Kidney glomerular epithelial cell (primary cell): ENCODE data around the gene FBXL3.
"Not testable (repeated sequence)": the region's sequence is repeated elsewhere in the genome, so short reads cannot be mapped to it uniquely, and the experiment has no call there.

Source experiments
- DNase-seq: peaks from one replicate; lab custom pipeline; 2025; lab: John Stamatoyannopoulos, UW

Gene FBXL3

DNA sequence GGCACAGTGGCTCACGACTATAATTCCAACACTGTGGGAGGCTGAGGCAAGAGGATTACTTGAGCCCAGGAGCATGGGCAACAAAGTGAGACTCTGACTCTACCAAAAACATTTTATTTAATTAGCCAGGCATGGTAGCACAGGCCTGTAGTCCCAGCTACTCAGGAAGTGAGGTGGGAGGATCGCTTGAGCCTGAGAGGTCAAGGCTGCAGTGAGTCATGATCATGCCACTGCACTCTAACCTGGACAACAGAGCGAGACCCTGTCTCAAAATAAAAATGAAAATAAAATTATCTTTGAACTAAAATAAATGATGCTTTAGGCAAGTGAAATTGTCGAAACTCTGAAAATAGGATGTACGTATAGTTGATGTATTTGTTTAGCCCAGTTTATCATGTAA lies 43.3 kb downstream of the FBXL3 start:
- no peak for DNase-seq

DNA sequence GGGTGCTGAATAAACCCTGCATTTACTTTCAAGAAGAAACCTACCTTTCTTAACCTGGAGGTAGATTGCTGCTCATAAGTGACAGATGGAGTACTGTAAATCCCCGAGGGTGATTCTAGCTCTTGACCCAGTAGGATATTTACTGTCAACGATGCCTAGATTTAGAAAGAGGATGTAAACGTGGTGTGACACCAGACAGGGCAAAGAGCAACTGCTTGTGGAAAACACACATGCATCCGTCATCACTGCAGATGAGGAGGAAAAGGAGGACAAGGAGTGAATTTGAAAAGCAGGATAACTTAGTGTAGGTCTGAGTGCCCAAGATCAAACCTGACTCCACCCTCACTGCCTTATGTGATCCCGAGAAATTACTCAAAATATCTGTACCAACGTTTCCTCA lies 44.9 kb downstream of the FBXL3 start:
- no peak for DNase-seq

DNA sequence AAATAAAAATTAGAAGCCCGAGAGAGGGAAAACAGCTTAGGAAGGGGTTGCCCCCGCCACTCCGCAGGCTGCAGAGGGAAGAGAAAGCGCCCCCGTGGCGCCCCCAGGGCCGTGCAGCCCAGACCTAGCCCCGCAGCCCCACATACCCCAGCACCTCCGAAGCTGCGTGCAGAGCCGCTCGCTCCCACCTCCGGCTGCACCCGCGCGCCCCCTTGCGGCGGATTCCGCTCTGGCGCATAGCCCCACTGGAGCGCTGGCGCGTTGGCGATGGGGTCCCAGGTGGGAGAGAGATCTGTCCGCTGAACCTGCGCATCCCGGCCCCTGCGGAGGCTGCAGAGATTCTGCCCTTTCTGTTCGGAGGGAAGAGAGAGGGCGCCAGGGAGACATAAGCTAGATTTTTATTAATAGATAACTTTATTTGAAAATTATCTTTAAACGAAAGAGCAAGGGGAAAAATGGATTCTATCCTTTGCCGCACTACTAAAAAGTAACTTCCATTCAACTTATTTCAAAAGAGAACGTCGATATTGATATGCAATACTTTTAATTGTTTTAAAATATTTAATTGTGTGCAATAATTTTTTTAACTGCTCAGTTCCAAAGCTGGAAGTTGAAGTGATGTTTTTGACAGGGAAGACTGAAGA lies 46.8 kb downstream of the FBXL3 start:
- peak; percentile 51 for DNase-seq

DNA sequence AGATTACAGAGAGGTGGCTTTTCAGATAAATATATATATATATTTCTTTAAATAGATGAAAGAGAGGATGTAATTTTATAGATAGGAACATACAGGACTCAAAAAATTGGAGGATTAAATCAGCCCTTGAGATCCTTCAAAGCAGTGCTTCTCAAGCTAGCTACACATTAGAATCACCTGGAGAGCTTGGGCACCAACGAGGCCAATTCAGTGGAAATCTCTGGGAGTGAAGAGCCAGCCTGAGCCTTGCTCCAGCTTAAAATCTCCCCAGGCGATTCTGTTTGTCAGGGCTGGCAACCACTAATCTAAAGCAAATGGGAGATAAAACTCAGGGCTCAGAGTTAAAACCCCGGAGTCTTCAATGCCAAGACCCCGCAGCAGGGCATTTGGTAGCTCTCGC lies 50.0 kb downstream of the FBXL3 start:
- DNase-seq, result no peak

DNA sequence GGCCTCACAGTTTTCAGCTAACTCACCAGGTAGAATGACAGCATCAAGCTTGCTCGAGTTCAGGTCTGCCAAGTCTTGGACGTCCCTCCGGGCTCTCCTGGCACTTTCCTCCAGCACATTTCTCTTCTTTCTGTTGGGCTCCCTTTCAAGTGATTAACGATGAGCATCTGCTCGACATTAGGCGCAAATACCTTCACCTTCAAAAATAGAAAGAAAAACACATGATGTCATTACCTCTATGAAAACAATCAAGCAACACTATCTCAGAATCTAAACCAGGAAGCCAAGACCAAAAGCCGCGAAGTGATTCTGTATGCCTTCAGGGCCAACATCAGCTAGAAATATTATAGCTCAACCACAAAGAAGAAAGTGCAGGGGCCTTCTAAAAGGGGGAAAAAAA lies 50.5 kb downstream of the FBXL3 start:
- peak; percentile 35 for DNase-seq

DNA sequence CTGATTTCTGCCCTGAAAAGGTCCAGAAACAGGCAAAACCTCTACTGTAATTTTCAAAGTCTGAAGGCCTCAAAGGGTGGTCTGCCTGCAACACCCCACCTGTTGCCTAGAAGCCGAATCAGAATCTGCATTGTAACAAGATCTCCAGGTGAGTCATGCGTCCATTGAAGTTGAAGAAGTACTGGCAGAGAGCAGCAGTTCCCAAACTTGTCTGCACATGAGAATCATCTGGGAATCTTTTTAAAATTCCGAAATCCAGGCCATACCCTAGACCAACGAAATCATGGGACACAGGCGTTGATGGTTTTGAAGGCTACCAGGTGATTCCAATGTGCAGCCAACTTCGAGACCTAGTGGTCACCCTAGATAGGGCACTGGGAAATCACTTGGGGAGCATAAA lies 51.1 kb downstream of the FBXL3 start:
- no peak for DNase-seq

DNA sequence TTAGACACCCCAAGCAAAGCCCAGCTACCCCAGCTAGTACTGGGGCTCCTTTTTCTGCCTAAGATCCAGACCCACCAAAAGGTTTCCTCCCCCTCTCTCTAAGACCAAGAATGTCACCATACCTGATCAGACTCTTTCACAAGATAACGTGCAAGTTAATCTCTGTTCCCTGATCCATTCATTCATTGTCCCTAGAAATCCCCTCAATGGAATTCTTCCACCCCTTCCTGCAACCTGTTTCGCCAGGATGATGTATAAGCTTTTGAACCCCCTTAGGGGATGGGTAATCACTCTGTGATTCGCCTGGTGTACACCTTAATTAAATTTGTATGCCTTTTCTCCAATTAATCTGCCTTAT lies 52.4 kb downstream of the FBXL3 start:
- DNase-seq, result no peak

DNA sequence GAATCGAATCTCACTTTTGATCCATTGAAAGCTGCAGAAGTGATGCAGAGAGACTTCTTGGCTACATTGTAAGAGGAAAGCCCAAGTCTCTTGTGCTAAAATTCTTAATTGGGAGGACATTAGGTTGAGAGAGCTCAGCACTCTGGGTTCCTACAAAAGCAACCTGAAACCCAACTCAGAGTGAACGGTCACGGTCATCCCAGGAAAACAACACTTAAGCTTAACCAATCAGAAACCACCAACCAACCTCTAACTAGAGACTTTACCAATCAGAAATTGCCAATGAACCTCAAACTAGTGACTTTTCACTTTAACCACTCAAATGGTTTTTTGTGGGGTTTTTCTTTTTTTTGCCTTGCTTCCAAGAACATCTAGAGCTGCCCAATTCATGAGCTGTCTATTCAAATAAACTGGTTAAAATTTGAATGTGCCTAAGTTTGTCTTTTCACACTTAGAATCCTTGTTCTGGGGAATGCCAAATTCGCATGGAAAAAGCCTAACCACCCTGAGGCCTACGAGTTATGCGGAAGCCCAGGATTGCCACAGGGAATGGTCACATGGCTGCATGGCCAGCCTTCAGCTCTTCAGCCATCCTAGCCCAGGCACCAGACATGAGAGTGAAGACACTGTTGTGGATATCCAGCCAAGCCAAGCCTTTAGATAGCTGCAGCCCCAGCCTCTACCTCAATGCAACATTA lies 52.9 kb downstream of the FBXL3 start:
- DNase-seq, result no peak

DNA sequence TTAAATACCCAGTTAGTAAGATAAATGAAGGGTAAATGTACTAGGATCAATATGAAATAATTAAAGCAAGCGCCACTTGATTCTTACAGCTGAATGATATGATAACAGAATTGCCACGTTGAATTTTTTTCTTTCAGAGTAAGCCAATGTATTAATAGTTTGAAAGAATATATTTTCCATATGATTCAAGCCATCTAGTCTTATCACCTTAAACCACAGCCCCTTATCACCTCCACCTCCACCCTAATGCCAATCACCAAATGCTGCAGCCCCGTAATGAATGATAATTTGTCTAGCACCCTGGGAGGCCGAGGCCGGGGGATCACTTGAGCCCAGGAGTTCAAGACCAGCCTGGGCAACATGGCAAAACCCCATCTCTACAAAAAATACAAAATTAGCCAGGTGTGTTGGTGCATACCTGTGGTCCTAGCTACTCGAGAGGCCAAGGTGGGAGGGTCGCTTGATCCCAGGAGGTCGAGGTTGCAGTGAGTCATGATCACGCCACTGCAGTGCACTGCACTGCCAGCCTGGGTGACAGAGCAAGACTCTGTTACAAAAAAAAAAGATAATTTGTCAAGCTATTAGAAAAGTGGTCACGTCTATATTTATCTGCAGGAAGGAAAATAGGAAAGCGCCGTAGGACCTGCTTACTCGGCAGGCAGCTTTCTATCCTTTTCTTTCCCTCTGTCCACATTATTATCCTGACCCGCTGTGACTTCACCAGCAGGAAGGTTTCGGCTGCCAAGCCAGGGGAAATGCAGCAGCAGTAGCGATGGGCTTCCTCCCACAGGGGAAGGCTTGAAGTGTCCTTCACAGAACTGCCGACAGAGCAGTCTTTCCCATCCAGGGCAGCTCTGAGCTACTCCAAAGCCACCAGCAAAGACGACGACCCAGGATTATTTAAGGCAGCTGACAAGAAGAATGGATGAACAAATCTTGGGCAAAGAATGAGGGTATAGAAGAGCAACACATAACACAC lies 54.8 kb downstream of the FBXL3 start:
- DNase-seq, result no peak

DNA sequence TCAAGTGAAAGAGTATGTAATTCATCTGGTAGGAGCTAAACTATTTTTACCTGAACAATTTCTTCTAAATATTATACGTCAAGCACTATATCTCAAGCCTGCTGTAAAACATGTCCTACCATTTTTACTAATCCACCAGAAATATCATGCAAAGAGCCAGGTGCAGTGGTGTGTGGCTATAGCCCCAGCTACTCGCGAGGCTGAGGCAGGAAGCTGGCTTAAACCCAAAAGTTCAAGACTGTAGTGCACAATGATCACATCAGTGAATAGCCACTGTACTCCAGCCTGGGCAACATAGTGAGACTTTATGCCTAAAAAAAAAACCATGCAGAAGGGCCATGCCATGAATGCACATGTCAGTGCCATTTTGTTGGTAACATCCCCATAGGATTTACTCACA lies 55.7 kb downstream of the FBXL3 start:
- no peak for DNase-seq

DNA sequence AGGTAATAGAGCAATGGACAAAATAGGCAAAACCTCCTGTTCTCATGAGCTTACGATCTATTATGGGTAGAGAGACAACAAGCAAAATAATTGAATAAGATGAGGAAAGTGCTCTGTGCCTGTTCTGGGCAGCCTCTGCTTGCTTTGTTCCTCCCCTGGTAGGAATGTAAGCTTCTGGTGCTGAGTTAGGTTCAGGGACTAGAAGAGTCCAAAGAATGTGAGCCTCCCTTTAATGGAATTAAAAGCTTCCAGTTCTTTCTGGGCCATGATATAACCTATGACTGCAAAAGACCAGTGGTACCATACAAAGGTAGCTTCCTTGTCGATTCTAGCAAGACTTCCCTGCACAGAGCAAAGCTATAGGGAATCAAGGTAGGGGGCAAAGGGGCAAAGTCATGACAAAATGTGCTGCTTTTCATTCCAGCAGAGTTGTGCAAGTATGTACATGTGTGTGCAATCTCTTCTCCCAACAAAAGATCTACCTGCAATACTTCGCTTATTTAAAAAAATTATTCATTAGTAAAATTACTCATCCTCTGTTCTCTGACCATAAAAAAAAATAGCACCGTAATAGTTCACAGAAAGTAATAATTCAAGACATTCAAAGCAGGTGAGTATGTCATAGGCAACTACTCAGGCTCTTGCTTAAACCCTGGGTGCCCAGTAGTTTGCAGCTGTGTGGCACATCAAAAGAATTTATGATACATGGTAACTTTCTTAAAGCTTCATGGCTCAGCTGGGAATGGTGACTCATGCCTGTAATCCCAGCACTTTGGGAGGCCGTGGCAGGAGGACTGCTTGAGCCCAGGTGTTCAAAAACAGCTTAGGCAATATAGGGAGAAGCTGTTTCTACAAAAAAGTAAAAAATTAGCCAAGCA lies 57.2 kb downstream of the FBXL3 start:
- no peak for DNase-seq

DNA sequence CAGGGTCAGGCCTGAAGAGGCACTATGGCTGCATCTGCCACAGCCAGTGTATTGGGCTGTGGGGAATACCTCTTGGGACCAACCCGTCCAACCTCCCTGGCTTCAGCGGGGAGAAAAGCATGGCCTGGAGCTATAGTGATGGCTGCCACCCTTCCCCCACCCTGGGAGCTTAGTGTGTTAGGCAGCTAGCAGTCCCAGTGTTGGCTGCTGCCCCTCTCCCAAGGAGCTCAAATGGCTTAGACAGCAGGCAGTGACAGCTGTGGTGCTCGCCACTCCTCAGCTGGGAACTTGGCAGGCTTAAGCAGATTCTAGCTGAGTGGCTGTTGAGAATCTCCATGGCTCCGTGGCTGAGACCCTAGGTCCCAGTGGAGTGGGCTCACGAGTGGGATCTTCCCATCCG lies 58.9 kb downstream of the FBXL3 start:
- no peak for DNase-seq

DNA sequence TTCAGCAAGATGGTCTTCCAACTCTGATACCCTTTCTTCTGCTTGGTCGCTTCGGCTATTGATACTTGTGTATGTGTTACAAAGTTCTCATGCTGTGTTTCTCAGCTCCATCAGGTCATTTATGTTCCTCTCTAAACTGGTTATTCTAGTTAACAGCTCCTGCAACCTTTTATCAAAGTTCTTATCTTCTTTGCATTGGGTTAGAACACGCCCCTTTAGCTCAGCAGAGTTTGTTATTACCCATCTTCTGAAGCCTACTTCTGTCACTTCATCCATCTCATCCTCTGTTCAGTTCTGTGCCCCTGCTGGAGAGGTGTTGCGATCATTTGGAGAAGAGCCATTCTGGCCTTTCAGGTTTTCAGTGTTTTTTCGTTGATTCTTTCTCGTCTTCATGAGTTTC lies 59.9 kb downstream of the FBXL3 start:
- DNase-seq, result no peak

DNA sequence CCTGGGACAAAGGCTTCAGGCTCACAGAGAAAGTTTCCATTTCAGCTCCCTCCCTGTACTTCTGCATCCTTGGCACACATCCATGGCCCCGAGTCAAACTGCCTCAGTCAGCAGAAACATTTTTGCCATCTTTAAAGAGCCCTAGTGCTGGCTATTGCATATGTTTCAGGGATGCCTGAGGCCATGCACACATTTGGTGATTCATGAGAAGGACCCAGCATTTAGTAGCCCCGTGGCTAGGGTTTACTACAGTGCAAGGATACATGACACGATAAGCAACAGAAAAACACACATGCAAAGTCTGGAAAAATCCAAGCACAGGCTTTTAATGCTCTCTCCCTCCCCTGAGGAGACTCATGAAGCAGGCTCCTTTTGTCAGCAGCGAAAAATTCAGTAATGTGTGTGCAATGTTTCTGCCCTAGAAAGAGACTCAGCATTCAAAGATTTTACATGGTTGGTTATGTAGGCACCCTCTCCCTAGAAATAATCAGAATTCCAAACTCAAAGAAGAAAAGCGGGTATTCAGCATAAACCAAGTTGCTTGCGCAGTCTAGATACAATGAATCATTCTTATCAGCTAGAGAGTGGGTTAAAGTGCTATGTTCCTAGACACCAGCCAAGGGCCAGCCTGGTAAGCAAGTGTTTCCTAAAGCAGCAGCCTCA lies 61.1 kb downstream of the FBXL3 start:
- no peak for DNase-seq

DNA sequence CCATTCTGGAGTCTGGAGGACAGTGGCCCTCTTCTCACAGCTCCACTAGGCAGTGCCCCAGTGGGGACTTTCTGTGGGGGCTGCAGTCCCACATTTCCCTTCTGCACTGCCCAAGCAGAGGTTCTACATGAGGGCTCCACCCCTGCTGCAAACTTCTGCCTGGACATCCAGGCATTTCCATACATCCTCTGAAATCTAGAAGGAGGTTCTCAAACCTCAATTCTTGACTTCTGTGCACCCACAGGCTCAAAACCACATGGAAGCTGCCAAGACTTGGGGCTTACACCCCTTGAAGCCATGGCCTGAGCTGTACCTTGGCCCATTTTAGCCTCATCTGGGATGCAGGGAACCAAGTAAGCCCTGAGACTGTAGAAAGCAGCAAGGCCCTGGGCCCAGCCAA lies 67.2 kb downstream of the FBXL3 start:
- not testable (repeated sequence) for DNase-seq

DNA sequence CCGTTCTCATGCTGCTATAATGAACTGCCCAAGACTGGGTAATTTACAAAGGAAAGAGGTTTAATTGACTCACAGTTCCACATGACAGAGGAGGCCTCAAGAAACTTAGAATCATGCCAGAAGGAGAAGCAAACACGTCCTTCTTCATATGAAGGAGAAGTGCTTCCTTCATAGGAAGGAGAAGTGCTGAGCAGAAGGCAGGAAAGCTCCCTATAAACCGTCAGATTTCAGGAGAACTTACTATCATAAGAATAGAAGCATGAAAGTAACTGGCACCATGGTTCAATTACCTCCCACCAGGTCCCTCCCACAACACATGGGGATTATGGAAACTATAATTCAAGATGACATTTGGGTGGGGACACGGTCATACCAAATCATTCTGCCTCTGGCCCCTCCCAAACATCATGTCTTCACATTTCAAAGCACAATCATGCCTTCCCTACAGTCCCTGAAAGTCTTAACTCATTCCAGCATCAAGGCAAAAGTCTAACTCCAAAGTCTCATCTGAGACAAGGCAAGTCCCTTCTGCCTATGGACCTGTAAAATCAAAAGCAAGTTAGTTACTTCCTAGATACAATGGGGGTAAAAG lies 68.0 kb downstream of the FBXL3 start:
- no peak for DNase-seq

DNA sequence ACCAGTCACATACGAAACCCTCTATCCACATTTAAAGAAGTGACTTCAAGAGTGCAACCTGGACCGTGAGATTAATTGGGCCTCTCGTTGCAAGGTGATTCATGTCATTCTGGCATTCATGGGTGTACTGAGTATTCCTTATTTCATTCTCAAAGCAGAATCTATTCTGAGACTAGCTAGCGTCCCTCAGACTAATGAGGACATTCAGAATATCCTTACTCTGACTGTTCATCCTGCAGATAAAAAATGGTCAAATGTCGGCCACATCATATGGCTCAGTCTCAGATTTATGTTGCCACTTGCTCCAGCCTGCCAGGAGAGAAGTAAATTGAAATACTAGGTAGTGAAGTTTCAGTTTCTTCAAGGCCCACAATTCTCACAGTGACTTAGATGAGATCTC lies 71.3 kb downstream of the FBXL3 start:
- DNase-seq, result no peak
